K562 (cell line): ENCODE results near the gene RREB1. TPM values are rescaled to one million over a fixed set of nuclear protein-coding genes. Genes with fewer than 3 reads are reported as not detected.

ENCODE experiments used
- ELF4 ChIP-seq: fragments of 450-650 bp; formaldehyde crosslinking; IDR thresholded peaks from 2 replicates; pipeline ENCODE4 v1.4.0; 2022; ENCODE audit warnings: missing genetic modification characterization
- HCFC1 ChIP-seq: IDR thresholded peaks from 2 replicates; pipeline ENCODE4 v1.6.1; 2012; ENCODE audit warnings: low read depth, low read length, improper control_type of control experiment
- NFXL1 ChIP-seq: fragments of 450-650 bp; formaldehyde crosslinking; IDR thresholded peaks from 2 replicates; pipeline ENCODE4 v1.4.0; 2021; ENCODE audit warnings: mild to moderate bottlenecking
- POLR2H ChIP-seq: IDR thresholded peaks from 2 replicates; pipeline ENCODE4 v1.6.1; 2016; ENCODE audit warnings: missing genetic modification characterization, low read depth, mild to moderate bottlenecking, control low read depth, missing compliant biosample characterization, moderate library complexity
- RCOR1 ChIP-seq, 2 experiments: IDR thresholded peaks; 2 replicates each; pipeline ENCODE4 v1.6.1; 2012; ENCODE audit warnings: low read depth in 2 of 2, low read length in 2 of 2, borderline replicate concordance in 1 of 2, improper control_type of control experiment in 1 of 2
- ZNF239 ChIP-seq: fragments of 250-450 bp; sonication (Bioruptor Pico); IDR thresholded peaks from 2 replicates; pipeline ENCODE4 v1.4.0; 2020; ENCODE audit warnings: mild to moderate bottlenecking
- ZNF77 ChIP-seq: fragments of 250-450 bp; sonication (Bioruptor Pico); IDR thresholded peaks from 2 replicates; pipeline ENCODE4 v1.5.0; 2020
- polyA plus RNA-seq, 8 experiments: library from polyadenylated mRNA; depleted of rRNA in 4 of 8; stranded (reverse) in 5 of 8; unstranded in 3 of 8; fragments of >200 nt; fragmentation: Nextera tagmentation in 2 of 8; fragmentation: Illumina TruSeq in 1 of 8; extraction: Ambion mirVana in 2 of 8; extraction: Trizol in 1 of 8; gene quantifications; 2 replicates each; pipeline versions ENCODE4 v1.2.1 to v1.2.3, GENCODE V29; 2011 to 2014; ENCODE audit warnings: inconsistent platforms in 1 of 8, missing spikeins in 1 of 8
- total RNA-seq, 7 experiments: library from RNA; depleted of rRNA in 6 of 7; stranded (reverse); fragments of >200 nt in 6 of 7; fragmentation: Illumina TruSeq in 2 of 7; extraction: Trizol in 2 of 7; gene quantifications; 2 replicates each; pipeline versions ENCODE4 v1.2.1 to v1.2.3, GENCODE V29; 2011 to 2021; ENCODE audit warnings: low replicate concordance in 1 of 7
- TF ChIP-seq, protein P1 (sequence below): fragments of 250-450 bp; sonication (Bioruptor Pico); IDR thresholded peaks from 2 replicates; pipeline ENCODE4 v1.4.0; 2020
- TF ChIP-seq, protein P2 (sequence below): fragments of 450-650 bp; IDR thresholded peaks from 2 replicates; pipeline ENCODE4 v1.6.1; 2017; ENCODE audit warnings: antibody characterized with exemption, mild to moderate bottlenecking
- TF ChIP-seq, protein P3 (sequence below): fragments of 450-650 bp; formaldehyde crosslinking; IDR thresholded peaks from 2 replicates; pipeline ENCODE4 v1.4.0; 2022; ENCODE audit warnings: missing genetic modification characterization
- TF ChIP-seq, protein P4 (sequence below): fragments of 450-650 bp; formaldehyde crosslinking; IDR thresholded peaks from 2 replicates; pipeline ENCODE4 v1.4.0; 2022; ENCODE audit warnings: missing genetic modification characterization
- TF ChIP-seq, protein P5 (sequence below): fragments of 450-650 bp; IDR thresholded peaks from one replicate; pipeline ENCODE4 v1.6.1; 2018; ENCODE audit warnings: mild to moderate bottlenecking, moderate library complexity; ENCODE audit not compliant: partially characterized antibody

Gene RREB1
- total and polyA plus RNA-seq, 9 of the 15 experiments (the other 6 are each of a cell fraction or from before 2014, with no cell fraction given), result 3.3 to 64.2 (median 19.3) TPM

DNA sequence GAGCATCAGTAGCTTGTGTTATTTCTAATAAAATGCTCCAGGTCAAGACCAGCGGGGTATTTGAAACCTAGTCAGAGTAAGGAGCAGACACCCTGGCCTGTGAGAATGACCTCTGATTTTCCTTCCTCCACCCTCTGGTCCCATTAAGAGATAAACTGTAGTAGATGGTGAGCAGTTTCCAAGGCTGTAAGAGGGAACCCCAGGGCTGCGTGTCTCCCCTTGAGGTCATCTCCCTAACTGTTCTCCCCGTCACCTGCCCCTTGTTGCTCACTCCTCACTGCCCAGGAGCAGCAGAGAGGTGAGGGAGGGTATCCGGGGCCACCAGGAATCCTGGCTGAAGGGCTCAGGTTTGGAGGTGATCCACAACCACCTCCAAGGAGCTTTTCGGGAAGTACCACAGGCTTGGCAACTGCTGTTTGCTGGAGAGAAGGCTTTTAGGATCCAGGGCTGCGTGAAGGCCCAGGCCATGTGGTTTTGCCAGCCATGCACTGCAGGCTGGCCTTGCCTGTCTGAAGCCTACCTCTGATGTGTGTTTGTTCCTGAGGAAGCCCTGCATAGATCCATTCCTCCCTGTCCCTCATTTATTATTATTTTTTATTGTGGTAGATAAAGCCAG is 62.5 kb downstream of the RREB1 start (continued):
- TF ChIP-seq NFXL1 (no peak), RCOR1 (IDR thresholded peaks at IDR 0.05; ENCODE audit: borderline replicate concordance in 1 of 2, low read depth in 2 of 2, low read length in 2 of 2) (no peak), ELF4 (CRISPR knock-in tag) (0 out of 2 replicates have a peak, but pooled peaks have one; percentile 30), POLR2H (no peak), ZNF239 (CRISPR knock-in tag) (no peak), ZNF77 (CRISPR knock-in tag) (no peak), HCFC1 (no peak)
- TF ChIP-seq, protein P1, sequence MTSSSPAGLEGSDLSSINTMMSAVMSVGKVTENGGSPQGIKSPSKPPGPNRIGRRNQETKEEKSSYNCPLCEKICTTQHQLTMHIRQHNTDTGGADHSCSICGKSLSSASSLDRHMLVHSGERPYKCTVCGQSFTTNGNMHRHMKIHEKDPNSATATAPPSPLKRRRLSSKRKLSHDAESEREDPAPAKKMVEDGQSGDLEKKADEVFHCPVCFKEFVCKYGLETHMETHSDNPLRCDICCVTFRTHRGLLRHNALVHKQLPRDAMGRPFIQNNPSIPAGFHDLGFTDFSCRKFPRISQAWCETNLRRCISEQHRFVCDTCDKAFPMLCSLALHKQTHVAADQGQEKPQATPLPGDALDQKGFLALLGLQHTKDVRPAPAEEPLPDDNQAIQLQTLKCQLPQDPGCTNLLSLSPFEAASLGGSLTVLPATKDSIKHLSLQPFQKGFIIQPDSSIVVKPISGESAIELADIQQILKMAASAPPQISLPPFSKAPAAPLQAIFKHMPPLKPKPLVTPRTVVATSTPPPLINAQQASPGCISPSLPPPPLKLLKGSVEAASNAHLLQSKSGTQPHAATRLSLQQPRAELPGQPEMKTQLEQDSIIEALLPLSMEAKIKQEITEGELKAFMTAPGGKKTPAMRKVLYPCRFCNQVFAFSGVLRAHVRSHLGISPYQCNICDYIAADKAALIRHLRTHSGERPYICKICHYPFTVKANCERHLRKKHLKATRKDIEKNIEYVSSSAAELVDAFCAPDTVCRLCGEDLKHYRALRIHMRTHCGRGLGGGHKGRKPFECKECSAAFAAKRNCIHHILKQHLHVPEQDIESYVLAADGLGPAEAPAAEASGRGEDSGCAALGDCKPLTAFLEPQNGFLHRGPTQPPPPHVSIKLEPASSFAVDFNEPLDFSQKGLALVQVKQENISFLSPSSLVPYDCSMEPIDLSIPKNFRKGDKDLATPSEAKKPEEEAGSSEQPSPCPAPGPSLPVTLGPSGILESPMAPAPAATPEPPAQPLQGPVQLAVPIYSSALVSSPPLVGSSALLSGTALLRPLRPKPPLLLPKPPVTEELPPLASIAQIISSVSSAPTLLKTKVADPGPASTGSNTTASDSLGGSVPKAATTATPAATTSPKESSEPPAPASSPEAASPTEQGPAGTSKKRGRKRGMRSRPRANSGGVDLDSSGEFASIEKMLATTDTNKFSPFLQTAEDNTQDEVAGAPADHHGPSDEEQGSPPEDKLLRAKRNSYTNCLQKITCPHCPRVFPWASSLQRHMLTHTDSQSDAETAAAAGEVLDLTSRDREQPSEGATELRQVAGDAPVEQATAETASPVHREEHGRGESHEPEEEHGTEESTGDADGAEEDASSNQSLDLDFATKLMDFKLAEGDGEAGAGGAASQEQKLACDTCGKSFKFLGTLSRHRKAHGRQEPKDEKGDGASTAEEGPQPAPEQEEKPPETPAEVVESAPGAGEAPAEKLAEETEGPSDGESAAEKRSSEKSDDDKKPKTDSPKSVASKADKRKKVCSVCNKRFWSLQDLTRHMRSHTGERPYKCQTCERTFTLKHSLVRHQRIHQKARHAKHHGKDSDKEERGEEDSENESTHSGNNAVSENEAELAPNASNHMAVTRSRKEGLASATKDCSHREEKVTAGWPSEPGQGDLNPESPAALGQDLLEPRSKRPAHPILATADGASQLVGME (CRISPR knock-in tag), result 0 out of 2 replicates have a peak, but pooled peaks have one; percentile 27
- TF ChIP-seq, protein P2, sequence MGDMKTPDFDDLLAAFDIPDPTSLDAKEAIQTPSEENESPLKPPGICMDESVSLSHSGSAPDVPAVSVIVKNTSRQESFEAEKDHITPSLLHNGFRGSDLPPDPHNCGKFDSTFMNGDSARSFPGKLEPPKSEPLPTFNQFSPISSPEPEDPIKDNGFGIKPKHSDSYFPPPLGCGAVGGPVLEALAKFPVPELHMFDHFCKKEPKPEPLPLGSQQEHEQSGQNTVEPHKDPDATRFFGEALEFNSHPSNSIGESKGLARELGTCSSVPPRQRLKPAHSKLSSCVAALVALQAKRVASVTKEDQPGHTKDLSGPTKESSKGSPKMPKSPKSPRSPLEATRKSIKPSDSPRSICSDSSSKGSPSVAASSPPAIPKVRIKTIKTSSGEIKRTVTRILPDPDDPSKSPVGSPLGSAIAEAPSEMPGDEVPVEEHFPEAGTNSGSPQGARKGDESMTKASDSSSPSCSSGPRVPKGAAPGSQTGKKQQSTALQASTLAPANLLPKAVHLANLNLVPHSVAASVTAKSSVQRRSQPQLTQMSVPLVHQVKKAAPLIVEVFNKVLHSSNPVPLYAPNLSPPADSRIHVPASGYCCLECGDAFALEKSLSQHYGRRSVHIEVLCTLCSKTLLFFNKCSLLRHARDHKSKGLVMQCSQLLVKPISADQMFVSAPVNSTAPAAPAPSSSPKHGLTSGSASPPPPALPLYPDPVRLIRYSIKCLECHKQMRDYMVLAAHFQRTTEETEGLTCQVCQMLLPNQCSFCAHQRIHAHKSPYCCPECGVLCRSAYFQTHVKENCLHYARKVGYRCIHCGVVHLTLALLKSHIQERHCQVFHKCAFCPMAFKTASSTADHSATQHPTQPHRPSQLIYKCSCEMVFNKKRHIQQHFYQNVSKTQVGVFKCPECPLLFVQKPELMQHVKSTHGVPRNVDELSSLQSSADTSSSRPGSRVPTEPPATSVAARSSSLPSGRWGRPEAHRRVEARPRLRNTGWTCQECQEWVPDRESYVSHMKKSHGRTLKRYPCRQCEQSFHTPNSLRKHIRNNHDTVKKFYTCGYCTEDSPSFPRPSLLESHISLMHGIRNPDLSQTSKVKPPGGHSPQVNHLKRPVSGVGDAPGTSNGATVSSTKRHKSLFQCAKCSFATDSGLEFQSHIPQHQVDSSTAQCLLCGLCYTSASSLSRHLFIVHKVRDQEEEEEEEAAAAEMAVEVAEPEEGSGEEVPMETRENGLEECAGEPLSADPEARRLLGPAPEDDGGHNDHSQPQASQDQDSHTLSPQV, result peak; percentile 67
- TF ChIP-seq, protein P3, sequence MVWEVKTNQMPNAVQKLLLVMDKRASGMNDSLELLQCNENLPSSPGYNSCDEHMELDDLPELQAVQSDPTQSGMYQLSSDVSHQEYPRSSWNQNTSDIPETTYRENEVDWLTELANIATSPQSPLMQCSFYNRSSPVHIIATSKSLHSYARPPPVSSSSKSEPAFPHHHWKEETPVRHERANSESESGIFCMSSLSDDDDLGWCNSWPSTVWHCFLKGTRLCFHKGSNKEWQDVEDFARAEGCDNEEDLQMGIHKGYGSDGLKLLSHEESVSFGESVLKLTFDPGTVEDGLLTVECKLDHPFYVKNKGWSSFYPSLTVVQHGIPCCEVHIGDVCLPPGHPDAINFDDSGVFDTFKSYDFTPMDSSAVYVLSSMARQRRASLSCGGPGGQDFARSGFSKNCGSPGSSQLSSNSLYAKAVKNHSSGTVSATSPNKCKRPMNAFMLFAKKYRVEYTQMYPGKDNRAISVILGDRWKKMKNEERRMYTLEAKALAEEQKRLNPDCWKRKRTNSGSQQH (CRISPR knock-in tag), result no peak
- TF ChIP-seq, protein P4, sequence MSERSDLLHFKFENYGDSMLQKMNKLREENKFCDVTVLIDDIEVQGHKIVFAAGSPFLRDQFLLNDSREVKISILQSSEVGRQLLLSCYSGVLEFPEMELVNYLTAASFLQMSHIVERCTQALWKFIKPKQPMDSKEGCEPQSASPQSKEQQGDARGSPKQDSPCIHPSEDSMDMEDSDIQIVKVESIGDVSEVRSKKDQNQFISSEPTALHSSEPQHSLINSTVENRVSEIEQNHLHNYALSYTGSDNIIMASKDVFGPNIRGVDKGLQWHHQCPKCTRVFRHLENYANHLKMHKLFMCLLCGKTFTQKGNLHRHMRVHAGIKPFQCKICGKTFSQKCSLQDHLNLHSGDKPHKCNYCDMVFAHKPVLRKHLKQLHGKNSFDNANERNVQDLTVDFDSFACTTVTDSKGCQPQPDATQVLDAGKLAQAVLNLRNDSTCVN, result 0 out of 2 replicates have a peak, but pooled peaks have one; percentile 22
- TF ChIP-seq, protein P5, sequence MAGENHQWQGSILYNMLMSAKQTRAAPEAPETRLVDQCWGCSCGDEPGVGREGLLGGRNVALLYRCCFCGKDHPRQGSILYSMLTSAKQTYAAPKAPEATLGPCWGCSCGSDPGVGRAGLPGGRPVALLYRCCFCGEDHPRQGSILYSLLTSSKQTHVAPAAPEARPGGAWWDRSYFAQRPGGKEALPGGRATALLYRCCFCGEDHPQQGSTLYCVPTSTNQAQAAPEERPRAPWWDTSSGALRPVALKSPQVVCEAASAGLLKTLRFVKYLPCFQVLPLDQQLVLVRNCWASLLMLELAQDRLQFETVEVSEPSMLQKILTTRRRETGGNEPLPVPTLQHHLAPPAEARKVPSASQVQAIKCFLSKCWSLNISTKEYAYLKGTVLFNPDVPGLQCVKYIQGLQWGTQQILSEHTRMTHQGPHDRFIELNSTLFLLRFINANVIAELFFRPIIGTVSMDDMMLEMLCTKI, result no peak
